ENCODE results near the gene MED12L.

MED12L gene

GRCh38 chr3:151384741-151385174, 299.3 kb downstream of the MED12L start, which contains the start of gene P2RY12:
P2RY12 (minus strand) TSS chr3:151384753; CDS start chr3:151338845, 45,908 bp downstream.
- Histone ChIP-seq H3K4me3 (ENCODE audit: low read depth, low read length, poor library complexity, severe bottlenecking) (peak within 1 kb of the TSS; percentile 33), H4K20me1 (ENCODE audit: insufficient read depth, low read length) (no peaks in the 10 kb centered on the region), H3K27ac (ENCODE audit: low read depth, low read length, poor library complexity, severe bottlenecking) (peak within 1 kb of the TSS; percentile 82), H2AFZ (ENCODE audit: low read length) (peak within 1 kb of the TSS; percentile 15; the same call in 1 of the 2 replicates), H3K4me2 (ENCODE audit: low read length) (peak within 1 kb of the TSS; percentile 69), H3F3A (ENCODE audit: insufficient read depth, low read length) (peaks cover 1% of the 10 kb centered on the region; the same call in 1 of the 2 replicates), H3K79me2 (ENCODE audit: insufficient read depth, low read length) (no peaks in the 10 kb centered on the region), H3K9me2 (ENCODE audit: low read depth, low read length) (no peaks in the 10 kb centered on the region), H3K9ac (ENCODE audit: low read length) (peak within 1 kb of the TSS; percentile 47), H3K4me1 (ENCODE audit: insufficient read depth, low read length, severe bottlenecking) (peaks cover 70% of the 10 kb centered on the region), H3K9me3 (ENCODE audit: low read length) (no peaks in the 10 kb centered on the region), H3K36me3 (ENCODE audit: insufficient read depth, low read length) (no peaks in the 10 kb centered on the region), H3K27me3 (ENCODE audit: insufficient read depth, low read length) (no peaks in the 10 kb centered on the region)
- TF ChIP-seq EZH2 (IDR thresholded peaks at IDR 0.05; ENCODE audit: borderline replicate concordance, low read length): no peak
- TF ChIP-seq CTCF (IDR thresholded peaks at IDR 0.05; ENCODE audit: low read length): no peak

- no peak for TF ChIP-seq CTCF (IDR thresholded peaks at IDR 0.05; ENCODE audit: low read length)
- TF ChIP-seq EZH2 (IDR thresholded peaks at IDR 0.05; ENCODE audit: borderline replicate concordance, low read length): no peak
- Histone ChIP-seq H3K27ac (ENCODE audit: low read depth, low read length, poor library complexity, severe bottlenecking) (peak overlapping the region; percentile 82), H3K4me1 (ENCODE audit: insufficient read depth, low read length, severe bottlenecking) (peaks cover 82% of the 10 kb centered on the region), H3K9ac (ENCODE audit: low read length) (no peak overlapping the region), H4K20me1 (ENCODE audit: insufficient read depth, low read length) (no peaks in the 10 kb centered on the region), H3K79me2 (ENCODE audit: insufficient read depth, low read length) (no peaks in the 10 kb centered on the region), H3K4me3 (ENCODE audit: low read depth, low read length, poor library complexity, severe bottlenecking) (no peak overlapping the region), H3K27me3 (ENCODE audit: insufficient read depth, low read length) (no peaks in the 10 kb centered on the region), H3K9me2 (ENCODE audit: low read depth, low read length) (no peaks in the 10 kb centered on the region), H3K9me3 (ENCODE audit: low read length) (no peaks in the 10 kb centered on the region), H2AFZ (ENCODE audit: low read length) (no peak overlapping the region), H3F3A (ENCODE audit: insufficient read depth, low read length) (no peaks in the 10 kb centered on the region; the same call in 1 of the 2 replicates), H3K36me3 (ENCODE audit: insufficient read depth, low read length) (no peaks in the 10 kb centered on the region), H3K4me2 (ENCODE audit: low read length) (no peak overlapping the region)
These were observed 300.6 kb downstream of the MED12L start for GRCh38 chr3:151386056-151386455.

- Histone ChIP-seq H3K9me3 (ENCODE audit: low read length) (no peaks in the 10 kb centered on the region), H3K9ac (ENCODE audit: low read length) (peak overlapping the region; percentile 6; the same call in 1 of the 2 replicates), H3K27ac (ENCODE audit: low read depth, low read length, poor library complexity, severe bottlenecking) (peak overlapping the region; percentile 53), H3K79me2 (ENCODE audit: insufficient read depth, low read length) (no peaks in the 10 kb centered on the region), H3F3A (ENCODE audit: insufficient read depth, low read length) (no peaks in the 10 kb centered on the region; the same call in 1 of the 2 replicates), H3K36me3 (ENCODE audit: insufficient read depth, low read length) (no peaks in the 10 kb centered on the region), H3K27me3 (ENCODE audit: insufficient read depth, low read length) (no peaks in the 10 kb centered on the region), H3K4me1 (ENCODE audit: insufficient read depth, low read length, severe bottlenecking) (peaks cover 84% of the 10 kb centered on the region), H3K4me3 (ENCODE audit: low read depth, low read length, poor library complexity, severe bottlenecking) (peak overlapping the region; percentile 12), H3K4me2 (ENCODE audit: low read length) (peak overlapping the region; percentile 57), H3K9me2 (ENCODE audit: low read depth, low read length) (no peaks in the 10 kb centered on the region), H4K20me1 (ENCODE audit: insufficient read depth, low read length) (no peaks in the 10 kb centered on the region), H2AFZ (ENCODE audit: low read length) (peak overlapping the region; percentile 36)
- TF ChIP-seq CTCF (IDR thresholded peaks at IDR 0.05; ENCODE audit: low read length) (no peak), EZH2 (IDR thresholded peaks at IDR 0.05; ENCODE audit: borderline replicate concordance, low read length) (no peak)
These were observed 302.0 kb downstream of the MED12L start for GRCh38 chr3:151387432-151387831.
